Measurements from ENCODE around the gene USP32. TPM values are rescaled to one million over a fixed set of nuclear protein-coding genes. Genes with fewer than 3 reads are reported as not detected.

The USP32 gene
- total RNA-seq, 1 experiment from 2014 or later, result 103 TPM

DNA sequence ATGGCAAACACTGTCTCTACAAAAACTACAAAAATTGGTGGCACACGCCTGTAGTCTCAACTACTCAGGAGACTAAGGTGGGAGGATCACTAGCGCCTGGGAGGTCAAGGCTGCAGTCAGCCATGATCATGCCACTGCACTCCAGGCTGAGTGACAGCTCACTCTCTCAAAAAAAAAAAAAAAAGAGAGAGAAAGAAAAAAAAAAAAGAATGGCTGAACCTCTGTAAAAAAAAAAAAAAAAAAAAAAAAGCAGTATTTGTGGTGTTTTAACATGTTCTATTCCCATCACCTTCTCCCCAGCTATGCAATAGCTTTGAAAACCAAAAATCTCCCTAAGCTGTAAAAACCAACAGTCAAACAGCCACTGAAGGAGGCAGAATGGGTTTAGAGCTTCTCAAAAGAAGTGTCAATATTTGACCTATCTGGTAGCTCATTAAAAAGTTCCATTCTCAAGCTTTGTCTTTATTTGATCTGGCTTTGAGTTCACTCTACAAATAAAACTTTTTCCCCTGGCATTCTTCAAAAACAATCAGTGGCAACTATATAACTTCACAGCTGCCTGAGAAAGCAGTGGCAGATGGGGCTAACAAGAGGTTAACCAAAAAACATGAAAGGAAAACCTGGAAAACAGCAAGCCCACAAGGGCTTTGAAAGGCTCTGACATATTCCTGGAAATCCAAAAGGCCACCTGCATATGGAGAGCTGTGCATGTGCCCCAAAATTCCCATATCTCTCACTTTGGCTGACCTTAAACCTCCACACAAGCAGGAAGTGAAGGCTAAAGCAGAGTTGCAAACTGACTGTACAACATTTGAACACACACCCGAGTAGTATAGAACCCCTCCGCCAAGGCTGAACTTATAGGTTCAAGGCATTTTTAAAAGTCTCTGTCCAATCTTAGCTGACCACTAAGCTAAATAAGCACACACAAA lies 36.0 kb downstream of the USP32 start:
- no peaks in the 10 kb centered on the region for H3K36me3 Mint-ChIP-seq
- ChIA-PET CTCF (interaction anchor here (0.6 to 1.5 kb wide), 4 partner anchors 58 to 125 kb away, joined by 3 to 4 read pairs (median 4); no protein-coding TSS in a partner anchor), POLR2A (interaction anchor here (0.6 to 1.2 kb wide), 2 partner anchors 9 to 125 kb away, joined by 3 read pairs; no protein-coding TSS in a partner anchor)
- H3K4me3 Mint-ChIP-seq, result no peak overlapping the region
- peaks cover 40% of the 10 kb centered on the region for H3K4me1 Mint-ChIP-seq
- H3K9me3 Mint-ChIP-seq, result no peaks in the 10 kb centered on the region
- DNase-seq (ENCODE audit: low spot score), result no peak
- no peak for ATAC-seq
- peak overlapping the region; percentile 69 for H3K27ac Mint-ChIP-seq
- H3K27me3 Mint-ChIP-seq (ENCODE audit: low read depth), result no peaks in the 10 kb centered on the region
- no peak for TF ChIP-seq RORB (CRISPR knock-in tag; IDR thresholded peaks at IDR 0.05)
- TF ChIP-seq, protein P1, sequence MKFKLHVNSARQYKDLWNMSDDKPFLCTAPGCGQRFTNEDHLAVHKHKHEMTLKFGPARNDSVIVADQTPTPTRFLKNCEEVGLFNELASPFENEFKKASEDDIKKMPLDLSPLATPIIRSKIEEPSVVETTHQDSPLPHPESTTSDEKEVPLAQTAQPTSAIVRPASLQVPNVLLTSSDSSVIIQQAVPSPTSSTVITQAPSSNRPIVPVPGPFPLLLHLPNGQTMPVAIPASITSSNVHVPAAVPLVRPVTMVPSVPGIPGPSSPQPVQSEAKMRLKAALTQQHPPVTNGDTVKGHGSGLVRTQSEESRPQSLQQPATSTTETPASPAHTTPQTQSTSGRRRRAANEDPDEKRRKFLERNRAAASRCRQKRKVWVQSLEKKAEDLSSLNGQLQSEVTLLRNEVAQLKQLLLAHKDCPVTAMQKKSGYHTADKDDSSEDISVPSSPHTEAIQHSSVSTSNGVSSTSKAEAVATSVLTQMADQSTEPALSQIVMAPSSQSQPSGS (CRISPR knock-in tag; IDR thresholded peaks at IDR 0.05; ENCODE audit: borderline replicate concordance, low read depth), result no peak
- TF ChIP-seq, protein P2, sequence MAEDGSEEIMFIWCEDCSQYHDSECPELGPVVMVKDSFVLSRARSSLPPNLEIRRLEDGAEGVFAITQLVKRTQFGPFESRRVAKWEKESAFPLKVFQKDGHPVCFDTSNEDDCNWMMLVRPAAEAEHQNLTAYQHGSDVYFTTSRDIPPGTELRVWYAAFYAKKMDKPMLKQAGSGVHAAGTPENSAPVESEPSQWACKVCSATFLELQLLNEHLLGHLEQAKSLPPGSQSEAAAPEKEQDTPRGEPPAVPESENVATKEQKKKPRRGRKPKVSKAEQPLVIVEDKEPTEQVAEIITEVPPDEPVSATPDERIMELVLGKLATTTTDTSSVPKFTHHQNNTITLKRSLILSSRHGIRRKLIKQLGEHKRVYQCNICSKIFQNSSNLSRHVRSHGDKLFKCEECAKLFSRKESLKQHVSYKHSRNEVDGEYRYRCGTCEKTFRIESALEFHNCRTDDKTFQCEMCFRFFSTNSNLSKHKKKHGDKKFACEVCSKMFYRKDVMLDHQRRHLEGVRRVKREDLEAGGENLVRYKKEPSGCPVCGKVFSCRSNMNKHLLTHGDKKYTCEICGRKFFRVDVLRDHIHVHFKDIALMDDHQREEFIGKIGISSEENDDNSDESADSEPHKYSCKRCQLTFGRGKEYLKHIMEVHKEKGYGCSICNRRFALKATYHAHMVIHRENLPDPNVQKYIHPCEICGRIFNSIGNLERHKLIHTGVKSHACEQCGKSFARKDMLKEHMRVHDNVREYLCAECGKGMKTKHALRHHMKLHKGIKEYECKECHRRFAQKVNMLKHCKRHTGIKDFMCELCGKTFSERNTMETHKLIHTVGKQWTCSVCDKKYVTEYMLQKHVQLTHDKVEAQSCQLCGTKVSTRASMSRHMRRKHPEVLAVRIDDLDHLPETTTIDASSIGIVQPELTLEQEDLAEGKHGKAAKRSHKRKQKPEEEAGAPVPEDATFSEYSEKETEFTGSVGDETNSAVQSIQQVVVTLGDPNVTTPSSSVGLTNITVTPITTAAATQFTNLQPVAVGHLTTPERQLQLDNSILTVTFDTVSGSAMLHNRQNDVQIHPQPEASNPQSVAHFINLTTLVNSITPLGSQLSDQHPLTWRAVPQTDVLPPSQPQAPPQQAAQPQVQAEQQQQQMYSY (CRISPR knock-in tag; IDR thresholded peaks at IDR 0.05), result no peak
- TF ChIP-seq ZNF532 (CRISPR knock-in tag; IDR thresholded peaks at IDR 0.05; ENCODE audit: borderline replicate concordance), result no peak
- TF ChIP-seq TCF7 (CRISPR knock-in tag; IDR thresholded peaks at IDR 0.05; ENCODE audit: low read depth), result no peak
- TF ChIP-seq, protein P3, sequence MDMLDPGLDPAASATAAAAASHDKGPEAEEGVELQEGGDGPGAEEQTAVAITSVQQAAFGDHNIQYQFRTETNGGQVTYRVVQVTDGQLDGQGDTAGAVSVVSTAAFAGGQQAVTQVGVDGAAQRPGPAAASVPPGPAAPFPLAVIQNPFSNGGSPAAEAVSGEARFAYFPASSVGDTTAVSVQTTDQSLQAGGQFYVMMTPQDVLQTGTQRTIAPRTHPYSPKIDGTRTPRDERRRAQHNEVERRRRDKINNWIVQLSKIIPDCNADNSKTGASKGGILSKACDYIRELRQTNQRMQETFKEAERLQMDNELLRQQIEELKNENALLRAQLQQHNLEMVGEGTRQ (CRISPR knock-in tag; IDR thresholded peaks at IDR 0.05), result no peak
- TF ChIP-seq ZNF121 (CRISPR knock-in tag; IDR thresholded peaks at IDR 0.05), result no peak
- TF ChIP-seq, protein P4, sequence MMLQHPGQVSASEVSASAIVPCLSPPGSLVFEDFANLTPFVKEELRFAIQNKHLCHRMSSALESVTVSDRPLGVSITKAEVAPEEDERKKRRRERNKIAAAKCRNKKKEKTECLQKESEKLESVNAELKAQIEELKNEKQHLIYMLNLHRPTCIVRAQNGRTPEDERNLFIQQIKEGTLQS (CRISPR knock-in tag; conservative IDR thresholded peaks at IDR 0.05), result no peak
- no peak for TF ChIP-seq OVOL2 (CRISPR knock-in tag; IDR thresholded peaks at IDR 0.05; ENCODE audit: borderline replicate concordance)
- TF ChIP-seq, protein P5, sequence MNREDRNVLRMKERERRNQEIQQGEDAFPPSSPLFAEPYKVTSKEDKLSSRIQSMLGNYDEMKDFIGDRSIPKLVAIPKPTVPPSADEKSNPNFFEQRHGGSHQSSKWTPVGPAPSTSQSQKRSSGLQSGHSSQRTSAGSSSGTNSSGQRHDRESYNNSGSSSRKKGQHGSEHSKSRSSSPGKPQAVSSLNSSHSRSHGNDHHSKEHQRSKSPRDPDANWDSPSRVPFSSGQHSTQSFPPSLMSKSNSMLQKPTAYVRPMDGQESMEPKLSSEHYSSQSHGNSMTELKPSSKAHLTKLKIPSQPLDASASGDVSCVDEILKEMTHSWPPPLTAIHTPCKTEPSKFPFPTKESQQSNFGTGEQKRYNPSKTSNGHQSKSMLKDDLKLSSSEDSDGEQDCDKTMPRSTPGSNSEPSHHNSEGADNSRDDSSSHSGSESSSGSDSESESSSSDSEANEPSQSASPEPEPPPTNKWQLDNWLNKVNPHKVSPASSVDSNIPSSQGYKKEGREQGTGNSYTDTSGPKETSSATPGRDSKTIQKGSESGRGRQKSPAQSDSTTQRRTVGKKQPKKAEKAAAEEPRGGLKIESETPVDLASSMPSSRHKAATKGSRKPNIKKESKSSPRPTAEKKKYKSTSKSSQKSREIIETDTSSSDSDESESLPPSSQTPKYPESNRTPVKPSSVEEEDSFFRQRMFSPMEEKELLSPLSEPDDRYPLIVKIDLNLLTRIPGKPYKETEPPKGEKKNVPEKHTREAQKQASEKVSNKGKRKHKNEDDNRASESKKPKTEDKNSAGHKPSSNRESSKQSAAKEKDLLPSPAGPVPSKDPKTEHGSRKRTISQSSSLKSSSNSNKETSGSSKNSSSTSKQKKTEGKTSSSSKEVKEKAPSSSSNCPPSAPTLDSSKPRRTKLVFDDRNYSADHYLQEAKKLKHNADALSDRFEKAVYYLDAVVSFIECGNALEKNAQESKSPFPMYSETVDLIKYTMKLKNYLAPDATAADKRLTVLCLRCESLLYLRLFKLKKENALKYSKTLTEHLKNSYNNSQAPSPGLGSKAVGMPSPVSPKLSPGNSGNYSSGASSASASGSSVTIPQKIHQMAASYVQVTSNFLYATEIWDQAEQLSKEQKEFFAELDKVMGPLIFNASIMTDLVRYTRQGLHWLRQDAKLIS (CRISPR knock-in tag; IDR thresholded peaks at IDR 0.05; ENCODE audit: borderline replicate concordance), result no peak
- TF ChIP-seq, protein P6, sequence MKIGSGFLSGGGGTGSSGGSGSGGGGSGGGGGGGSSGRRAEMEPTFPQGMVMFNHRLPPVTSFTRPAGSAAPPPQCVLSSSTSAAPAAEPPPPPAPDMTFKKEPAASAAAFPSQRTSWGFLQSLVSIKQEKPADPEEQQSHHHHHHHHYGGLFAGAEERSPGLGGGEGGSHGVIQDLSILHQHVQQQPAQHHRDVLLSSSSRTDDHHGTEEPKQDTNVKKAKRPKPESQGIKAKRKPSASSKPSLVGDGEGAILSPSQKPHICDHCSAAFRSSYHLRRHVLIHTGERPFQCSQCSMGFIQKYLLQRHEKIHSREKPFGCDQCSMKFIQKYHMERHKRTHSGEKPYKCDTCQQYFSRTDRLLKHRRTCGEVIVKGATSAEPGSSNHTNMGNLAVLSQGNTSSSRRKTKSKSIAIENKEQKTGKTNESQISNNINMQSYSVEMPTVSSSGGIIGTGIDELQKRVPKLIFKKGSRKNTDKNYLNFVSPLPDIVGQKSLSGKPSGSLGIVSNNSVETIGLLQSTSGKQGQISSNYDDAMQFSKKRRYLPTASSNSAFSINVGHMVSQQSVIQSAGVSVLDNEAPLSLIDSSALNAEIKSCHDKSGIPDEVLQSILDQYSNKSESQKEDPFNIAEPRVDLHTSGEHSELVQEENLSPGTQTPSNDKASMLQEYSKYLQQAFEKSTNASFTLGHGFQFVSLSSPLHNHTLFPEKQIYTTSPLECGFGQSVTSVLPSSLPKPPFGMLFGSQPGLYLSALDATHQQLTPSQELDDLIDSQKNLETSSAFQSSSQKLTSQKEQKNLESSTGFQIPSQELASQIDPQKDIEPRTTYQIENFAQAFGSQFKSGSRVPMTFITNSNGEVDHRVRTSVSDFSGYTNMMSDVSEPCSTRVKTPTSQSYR (CRISPR knock-in tag; IDR thresholded peaks at IDR 0.05), result no peak
- TF ChIP-seq FOXK1 (CRISPR knock-in tag; IDR thresholded peaks at IDR 0.05), result no peak
- no peak for TF ChIP-seq JAZF1 (CRISPR knock-in tag; IDR thresholded peaks at IDR 0.05)
- TF ChIP-seq, protein P7, sequence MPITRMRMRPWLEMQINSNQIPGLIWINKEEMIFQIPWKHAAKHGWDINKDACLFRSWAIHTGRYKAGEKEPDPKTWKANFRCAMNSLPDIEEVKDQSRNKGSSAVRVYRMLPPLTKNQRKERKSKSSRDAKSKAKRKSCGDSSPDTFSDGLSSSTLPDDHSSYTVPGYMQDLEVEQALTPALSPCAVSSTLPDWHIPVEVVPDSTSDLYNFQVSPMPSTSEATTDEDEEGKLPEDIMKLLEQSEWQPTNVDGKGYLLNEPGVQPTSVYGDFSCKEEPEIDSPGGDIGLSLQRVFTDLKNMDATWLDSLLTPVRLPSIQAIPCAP (CRISPR knock-in tag; IDR thresholded peaks at IDR 0.05), result no peak
- no peak for TF ChIP-seq ZNF423 (CRISPR knock-in tag; IDR thresholded peaks at IDR 0.05)
- no peak for TF ChIP-seq USF1 (CRISPR knock-in tag; IDR thresholded peaks at IDR 0.05)

All from WTC11 (cell line).